Measurements from ENCODE around the gene SSH3.
A peak's percentile ranks its signal among the peaks of the same experiment; 100 is the strongest.
"Not testable (repeated sequence)": the region's sequence is repeated elsewhere in the genome, so short reads cannot be mapped to it uniquely, and the experiment has no call there.

SSH3 gene

GRCh38 chr11:67303132-67303834 is at the start of gene SSH3:
Gene SSH3, plus strand, starts transcription at chr11:67303530. Its CDS starts 96 bp downstream, at chr11:67303626.
- peak; percentile 50 for DNase-seq

- DNase-seq: no peak
These were observed 49.3 kb upstream of the SSH3 start for GRCh38 chr11:67253872-67254624.

DNA sequence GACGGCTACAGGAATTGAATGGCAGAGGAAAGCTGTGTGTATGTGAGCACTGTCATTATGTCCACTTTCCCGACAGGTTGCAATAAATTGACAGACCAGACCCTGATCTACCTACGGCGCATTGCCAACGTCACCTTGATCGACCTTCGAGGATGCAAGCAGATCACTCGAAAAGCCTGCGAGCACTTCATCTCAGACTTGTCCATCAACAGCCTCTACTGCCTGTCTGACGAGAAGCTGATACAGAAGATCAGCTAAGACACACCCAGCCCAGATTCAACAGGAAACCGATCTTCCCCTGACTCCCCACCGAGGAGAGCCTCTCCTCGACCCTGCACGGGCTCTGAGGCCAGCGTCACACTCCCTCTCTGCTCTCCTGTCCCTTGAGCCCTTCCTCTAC is 48.5 kb upstream of the SSH3 start:
- no peak for DNase-seq

GRCh38 chr11:67255353-67255752 is 48.0 kb upstream of the SSH3 start:
- DNase-seq: no peak

DNA sequence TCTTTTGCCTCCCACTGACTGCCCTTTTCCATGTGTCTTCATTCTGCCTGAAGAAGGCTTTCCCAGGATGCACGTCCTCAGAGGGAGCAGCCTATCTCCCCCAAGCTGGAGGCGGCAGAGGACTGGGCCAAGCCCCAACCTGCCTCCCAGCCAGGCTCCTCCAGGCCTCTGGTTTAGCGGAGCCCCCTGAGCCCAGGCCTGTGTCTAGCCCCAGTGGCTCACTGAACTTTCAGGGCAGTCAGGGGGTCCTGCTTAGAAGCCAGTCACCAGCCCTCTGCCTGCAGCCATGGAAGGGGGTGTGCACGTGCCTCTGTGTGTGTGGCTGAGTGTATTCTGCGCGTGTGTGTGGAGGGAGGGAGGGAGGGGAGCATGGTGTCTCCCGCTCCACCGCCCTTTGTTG is 47.5 kb upstream of the SSH3 start:
- no peak for DNase-seq

GRCh38 chr11:67256477-67257135 is 46.7 kb upstream of the SSH3 start:
- DNase-seq: no peak

DNA sequence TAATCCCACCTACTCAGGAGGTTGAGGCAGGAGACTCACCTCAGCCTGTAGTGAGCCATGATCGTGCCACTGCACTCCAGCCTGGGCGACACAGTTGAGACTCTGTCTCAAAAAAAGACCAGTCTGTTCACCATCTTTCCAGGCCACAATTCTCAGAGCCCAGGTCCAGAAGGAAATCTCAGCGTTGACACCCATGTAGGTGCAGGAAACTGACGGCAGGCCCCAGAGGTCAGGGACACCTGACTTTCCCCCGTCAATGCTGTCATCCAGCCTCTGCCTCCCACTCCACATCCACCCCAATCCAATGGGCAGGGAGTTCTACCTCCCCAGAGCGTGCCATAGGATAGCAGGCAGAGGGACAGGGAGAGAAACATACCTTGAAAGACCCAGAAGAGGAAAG is 42.9 kb upstream of the SSH3 start:
- no peak for DNase-seq

- DNase-seq: not testable (repeated sequence)
These were observed 42.3 kb upstream of the SSH3 start for GRCh38 chr11:67260885-67261639.

- DNase-seq: no peak
These were observed 41.7 kb upstream of the SSH3 start for GRCh38 chr11:67261640-67261945.

DNA sequence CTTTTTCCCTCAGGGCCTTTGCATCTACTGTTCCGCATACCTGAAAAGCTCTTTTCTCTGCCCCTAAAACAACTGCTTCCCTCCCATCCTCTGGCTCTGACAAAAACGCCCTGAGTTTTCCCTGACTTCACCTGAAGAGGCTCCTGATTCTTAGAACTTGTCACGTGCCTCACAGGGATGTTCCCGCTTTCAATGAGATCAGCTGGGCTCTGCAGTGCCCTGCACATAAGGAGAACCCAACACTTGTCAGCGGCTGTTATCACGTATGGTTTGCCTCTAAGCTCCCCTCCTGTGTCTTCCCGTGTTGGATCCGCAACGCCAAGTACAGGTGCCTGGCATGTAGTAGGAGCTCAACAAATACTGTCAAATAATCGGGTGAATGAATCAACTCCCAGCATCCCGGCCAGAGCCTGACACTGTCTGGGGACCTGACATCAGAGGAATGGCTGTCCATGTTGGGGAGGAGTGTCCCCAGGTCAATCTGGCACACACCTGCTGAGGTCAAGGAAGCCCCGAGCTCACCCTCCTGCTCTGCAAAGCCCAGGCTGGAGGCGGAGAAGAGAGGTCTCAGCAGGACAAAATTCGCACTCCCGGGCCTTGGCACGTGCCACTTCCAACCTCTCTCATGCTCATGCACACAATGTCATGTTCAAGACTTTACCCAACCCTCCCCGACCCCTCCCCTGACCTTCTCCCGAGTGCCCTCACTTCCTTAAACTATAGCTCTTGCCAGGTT is 41.2 kb upstream of the SSH3 start:
- no peak for DNase-seq

GRCh38 chr11:67262731-67263675 is 40.3 kb upstream of the SSH3 start:
- DNase-seq: peak; percentile 82

GRCh38 chr11:67264260-67264659 is 39.1 kb upstream of the SSH3 start:
- DNase-seq: no peak

DNA sequence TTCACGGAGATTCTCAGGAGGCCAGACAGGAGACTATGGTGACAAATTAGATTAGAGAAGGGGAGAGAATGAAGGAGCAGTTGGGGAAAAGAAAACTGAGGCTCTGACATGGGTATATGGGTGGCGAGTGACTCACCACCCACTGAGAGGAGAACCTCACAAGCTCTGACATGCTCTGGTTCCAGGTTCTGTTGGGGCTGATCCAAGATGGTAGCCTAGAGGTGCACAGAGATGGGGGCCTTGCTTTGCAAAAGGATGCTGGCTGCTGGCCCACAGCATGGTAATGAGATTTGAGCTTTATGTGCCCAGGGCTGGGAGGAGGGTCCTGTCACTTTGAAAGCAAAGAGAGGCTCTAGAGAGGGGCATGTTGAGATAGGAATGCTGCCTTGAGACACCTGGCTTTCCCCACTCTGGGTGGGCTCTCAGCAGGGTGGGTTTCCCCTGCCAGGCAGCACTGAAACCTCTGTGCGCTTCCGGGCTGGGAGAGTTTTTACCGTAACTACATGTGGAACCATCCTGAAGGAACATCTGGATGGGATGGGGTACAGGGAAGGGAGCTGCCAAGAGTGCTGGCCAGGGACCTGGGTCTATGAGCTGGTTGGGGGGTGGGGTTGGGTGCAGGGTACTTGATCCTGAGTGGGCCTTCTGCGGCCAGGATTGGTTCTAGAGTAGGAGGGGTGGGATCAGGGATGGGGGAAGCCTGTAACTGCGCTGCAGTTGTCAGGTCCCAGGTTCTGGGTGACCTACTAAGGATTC is 38.3 kb upstream of the SSH3 start:
- no peak for DNase-seq

DNA sequence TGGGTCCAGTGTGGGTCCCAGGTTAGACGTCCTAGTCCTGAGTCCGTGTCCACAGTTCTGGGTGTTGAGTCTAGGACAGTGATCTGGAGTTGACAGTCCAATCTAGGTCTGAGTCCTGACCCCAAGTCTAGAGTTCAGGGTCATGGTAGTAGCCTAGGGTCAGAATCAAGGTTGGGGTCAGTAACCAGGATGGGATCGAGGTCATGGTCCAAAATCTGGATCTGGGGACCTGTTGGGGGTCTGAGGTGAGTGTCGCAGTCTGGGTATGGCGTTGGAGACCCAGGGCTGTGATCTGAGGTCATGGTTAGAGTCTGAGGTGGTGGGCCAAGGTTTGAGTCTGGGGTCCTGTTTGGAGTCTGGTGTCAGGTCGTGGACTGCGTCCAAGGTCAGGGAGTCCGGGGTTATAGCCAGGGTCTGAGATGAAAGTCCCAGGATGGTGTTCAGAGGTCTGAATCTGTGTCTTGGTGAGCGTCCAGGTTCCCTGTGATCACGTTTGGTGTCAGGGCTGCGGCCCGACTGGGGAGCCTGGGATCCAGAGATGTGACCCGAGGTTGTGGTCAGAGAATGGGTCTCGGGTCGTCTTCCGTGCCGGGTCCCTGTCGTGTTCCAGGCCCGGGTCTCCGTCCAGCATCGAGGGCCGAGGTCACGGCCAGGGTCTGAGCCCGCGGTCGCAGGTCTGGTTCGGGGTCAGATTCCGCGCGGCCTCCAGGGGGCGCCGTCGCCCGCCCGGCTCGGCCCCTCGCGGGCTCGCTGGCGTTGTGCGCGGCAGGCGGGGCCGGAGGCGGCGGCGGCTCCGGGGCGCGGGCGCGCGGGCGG is 37.5 kb upstream of the SSH3 start:
- DNase-seq: peak; percentile 4

- DNase-seq: no peak
These were observed 36.7 kb upstream of the SSH3 start, which contains the start of gene GRK2 for GRCh38 chr11:67266449-67267187. Gene GRK2, plus strand, starts transcription at chr11:67266473. Its CDS starts 227 bp downstream, at chr11:67266700.

DNA sequence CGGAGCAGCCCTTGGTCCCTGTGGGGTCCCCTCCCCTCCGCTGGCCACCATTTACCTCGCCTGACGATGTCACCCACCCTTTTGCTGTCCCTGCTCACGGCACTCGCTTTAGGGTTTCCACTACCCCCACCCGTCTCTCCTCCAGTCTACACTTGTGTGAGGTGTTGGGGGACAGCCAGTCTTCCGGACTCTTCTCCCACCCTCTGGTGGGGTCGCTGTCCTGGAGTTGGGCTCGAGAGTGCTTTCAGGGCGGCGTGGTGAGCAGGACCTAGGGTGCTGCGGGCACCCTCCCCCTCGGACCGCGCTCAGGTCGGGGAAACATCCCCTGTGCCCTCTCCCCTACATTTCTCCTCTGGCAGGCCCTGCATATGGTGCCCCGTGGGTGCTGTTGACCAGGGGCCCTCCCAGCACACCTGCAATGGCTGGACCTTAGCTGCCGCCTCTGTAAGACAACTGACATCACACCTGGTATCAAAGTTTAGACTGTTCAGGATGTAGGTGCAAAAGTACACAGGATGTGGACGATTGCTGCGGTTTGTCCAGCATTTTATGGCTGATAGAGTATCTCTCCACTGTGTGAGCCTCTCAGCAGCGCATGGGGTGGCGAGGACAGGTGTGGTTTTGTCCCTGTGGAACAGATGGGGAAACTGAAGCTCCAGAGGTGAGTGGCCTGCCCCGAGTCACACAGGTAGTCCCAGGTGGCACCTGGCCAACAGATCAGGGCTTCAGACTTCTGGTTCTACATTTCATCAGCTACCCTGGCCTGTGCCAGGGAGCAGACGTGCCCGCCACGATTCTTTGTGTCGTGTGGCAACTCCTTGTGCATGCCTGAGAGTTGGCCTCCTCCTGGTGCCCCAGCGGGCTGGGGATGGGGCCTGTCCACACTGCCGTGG is 35.9 kb upstream of the SSH3 start:
- DNase-seq: peak; percentile 23

DNA sequence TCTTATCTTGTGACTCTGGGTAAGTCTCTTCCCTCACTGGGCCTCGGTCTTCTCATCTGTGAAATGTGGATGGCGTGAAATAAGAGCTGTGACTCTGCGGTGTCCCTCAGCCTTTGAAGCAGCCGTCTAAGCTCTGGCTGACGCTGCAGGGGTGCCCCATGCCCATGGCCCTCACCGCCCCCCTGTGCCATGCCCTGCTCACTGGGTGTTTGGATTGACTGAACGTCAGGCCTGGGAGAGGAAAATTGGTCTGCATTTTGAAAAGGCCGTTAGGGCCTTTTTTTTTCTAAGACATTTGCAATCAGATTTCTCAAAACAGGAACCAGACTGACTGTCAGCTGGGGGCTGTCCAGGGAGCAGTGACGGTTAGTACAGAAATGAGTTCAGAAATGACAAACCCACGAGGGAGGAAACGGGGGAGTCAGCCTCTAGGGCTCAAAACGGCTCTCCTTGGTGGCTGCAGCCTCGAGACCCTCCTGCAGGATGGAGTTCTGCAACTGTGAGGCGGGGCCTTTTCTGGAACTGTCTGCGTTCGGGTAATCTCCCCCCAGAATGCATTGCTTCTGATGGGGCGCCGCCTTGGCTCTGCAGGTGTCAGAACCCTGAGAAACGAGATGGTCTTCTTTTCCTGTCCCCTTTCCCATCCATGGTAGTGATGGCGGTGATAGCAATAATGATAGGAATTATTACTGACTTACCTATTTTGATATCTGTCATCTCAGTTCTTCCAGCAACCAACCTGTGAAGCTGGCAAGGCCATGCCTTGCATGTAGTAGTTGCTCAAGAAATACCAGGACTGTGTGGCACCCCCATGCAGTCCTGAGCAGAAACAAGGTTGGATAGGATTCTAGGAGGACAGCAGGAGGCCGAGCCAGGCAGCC is 35.0 kb upstream of the SSH3 start:
- peak; percentile 98 for DNase-seq
